ENCODE results near the gene NIPSNAP2.
"Not testable (repeated sequence)": the region's sequence is repeated elsewhere in the genome, so short reads cannot be mapped to it uniquely, and the experiment has no call there.

NIPSNAP2 gene

GRCh38 chr7:56046721-56047445 lies 82.5 kb downstream of the NIPSNAP2 start:
- DNase-seq (ENCODE audit: low read depth in 2 of 2): no peak

GRCh38 chr7:56047446-56048116 lies 83.2 kb downstream of the NIPSNAP2 start:
- DNase-seq (ENCODE audit: low read depth in 2 of 2): not testable (repeated sequence)

DNA sequence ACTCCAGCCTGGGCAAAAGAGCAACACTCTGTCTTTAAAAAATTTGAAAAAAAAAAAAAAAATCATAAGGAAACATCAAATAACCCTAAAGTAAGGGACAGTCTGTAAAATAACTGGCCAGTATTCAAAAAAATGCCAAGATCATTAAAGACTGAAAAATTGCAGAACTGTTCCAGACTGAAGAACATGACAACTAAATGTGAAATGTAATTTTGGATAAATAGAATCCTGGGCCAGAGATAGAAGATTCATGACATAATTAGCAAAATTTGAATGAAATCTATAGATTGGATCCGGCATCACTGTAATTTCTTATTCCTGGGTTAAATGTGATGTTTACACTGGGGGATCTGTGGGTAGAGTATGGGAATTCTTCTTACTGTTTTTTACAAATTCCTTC lies 83.9 kb downstream of the NIPSNAP2 start:
- DNase-seq (ENCODE audit: low read depth in 2 of 2): no peak

- not testable (repeated sequence) for DNase-seq (ENCODE audit: low read depth in 2 of 2)
Measured at GRCh38 chr7:56048763-56049162, 84.4 kb downstream of the NIPSNAP2 start.

Data from stimulated activated CD4-positive, alpha-beta T cell treated with anti-CD3 and anti-CD28 coated beads, Interleukin-15, amount 100 ng/mL, for 48 hours (primary cell).